ENCODE results near the gene FAM228B.

The FAM228B gene

GRCh38 chr2:24203029-24203786, 79.9 kb downstream of the FAM228B start:
- DNase-seq (ENCODE audit: low read depth, low spot score), result no peak

GRCh38 chr2:24203787-24204150, 80.5 kb downstream of the FAM228B start:
- no peaks in the 10 kb centered on the region for H3K9me3 ChIP-seq (ENCODE audit: control insufficient read depth, insufficient read depth, low read length)
- no peaks in the 10 kb centered on the region for H3K36me3 ChIP-seq (ENCODE audit: control insufficient read depth, insufficient read depth, low read length)
- no CpG with 5 or more reads among the region's 5 CpGs for WGBS (ENCODE audit: insufficient coverage, insufficient read length)
- no peaks in the 10 kb centered on the region; the same call in 1 of the 2 replicates for H3K4me1 ChIP-seq (ENCODE audit: control insufficient read depth, insufficient read depth, low read length)
- no peaks in the 10 kb centered on the region for H3K27me3 ChIP-seq (ENCODE audit: control insufficient read depth, insufficient read depth, low read length)
- H3K27ac ChIP-seq (ENCODE audit: low read length), result no peak overlapping the region
- no peak for DNase-seq (ENCODE audit: low read depth, low spot score)
- no peak overlapping the region for H3K4me3 ChIP-seq (ENCODE audit: low read length)

More at GRCh38 chr2:24203029-24203786, 79.9 kb downstream of the FAM228B start:
- H3K36me3 ChIP-seq (ENCODE audit: control insufficient read depth, insufficient read depth, low read length), result no peaks in the 10 kb centered on the region
- H3K4me1 ChIP-seq (ENCODE audit: control insufficient read depth, insufficient read depth, low read length), result no peaks in the 10 kb centered on the region; the same call in 1 of the 2 replicates
- no peaks in the 10 kb centered on the region for H3K9me3 ChIP-seq (ENCODE audit: control insufficient read depth, insufficient read depth, low read length)
- no peak overlapping the region for H3K4me3 ChIP-seq (ENCODE audit: low read length)
- H3K27me3 ChIP-seq (ENCODE audit: control insufficient read depth, insufficient read depth, low read length), result no peaks in the 10 kb centered on the region
- whole genome bisulfite sequencing (ENCODE audit: insufficient coverage, insufficient read length), result no CpG with 5 or more reads among the region's 19 CpGs
- no peak overlapping the region for H3K27ac ChIP-seq (ENCODE audit: low read length)

- no CpG with 5 or more reads among the region's 12 CpGs for WGBS (ENCODE audit: insufficient coverage, insufficient read length)
- no peak overlapping the region for H3K27ac ChIP-seq (ENCODE audit: low read length)
- no peaks in the 10 kb centered on the region for H3K9me3 ChIP-seq (ENCODE audit: control insufficient read depth, insufficient read depth, low read length)
- H3K27me3 ChIP-seq (ENCODE audit: control insufficient read depth, insufficient read depth, low read length), result no peaks in the 10 kb centered on the region
- no peak overlapping the region for H3K4me3 ChIP-seq (ENCODE audit: low read length)
- no peaks in the 10 kb centered on the region for H3K36me3 ChIP-seq (ENCODE audit: control insufficient read depth, insufficient read depth, low read length)
- DNase-seq (ENCODE audit: low read depth, low spot score), result no peak
- H3K4me1 ChIP-seq (ENCODE audit: control insufficient read depth, insufficient read depth, low read length), result no peaks in the 10 kb centered on the region; the same call in 1 of the 2 replicates
These were observed 81.2 kb downstream of the FAM228B start for GRCh38 chr2:24204505-24204904.

- Histone ChIP-seq H3K36me3 (ENCODE audit: control insufficient read depth, insufficient read depth, low read length) (no peaks in the 10 kb centered on the region), H3K4me1 (ENCODE audit: control insufficient read depth, insufficient read depth, low read length) (no peaks in the 10 kb centered on the region; the same call in 1 of the 2 replicates), H3K27ac (ENCODE audit: low read length) (no peak overlapping the region), H3K4me3 (ENCODE audit: low read length) (no peak overlapping the region), H3K27me3 (ENCODE audit: control insufficient read depth, insufficient read depth, low read length) (no peaks in the 10 kb centered on the region), H3K9me3 (ENCODE audit: control insufficient read depth, insufficient read depth, low read length) (no peaks in the 10 kb centered on the region)
- no CpG with 5 or more reads among the region's 4 CpGs for WGBS (ENCODE audit: insufficient coverage, insufficient read length)
- DNase-seq (ENCODE audit: low read depth, low spot score), result no peak
These were observed 81.9 kb downstream of the FAM228B start for GRCh38 chr2:24205131-24205530.

- DNase-seq (ENCODE audit: low read depth, low spot score), result no peak
- H3K27ac ChIP-seq (ENCODE audit: low read length), result no peak overlapping the region
- no peaks in the 10 kb centered on the region for H3K9me3 ChIP-seq (ENCODE audit: control insufficient read depth, insufficient read depth, low read length)
- H3K4me3 ChIP-seq (ENCODE audit: low read length), result no peak overlapping the region
- H3K36me3 ChIP-seq (ENCODE audit: control insufficient read depth, insufficient read depth, low read length), result no peaks in the 10 kb centered on the region
- WGBS (ENCODE audit: insufficient coverage, insufficient read length), result no CpG with 5 or more reads among the region's 6 CpGs
- H3K27me3 ChIP-seq (ENCODE audit: control insufficient read depth, insufficient read depth, low read length), result no peaks in the 10 kb centered on the region
- H3K4me1 ChIP-seq (ENCODE audit: control insufficient read depth, insufficient read depth, low read length), result no peaks in the 10 kb centered on the region; the same call in 1 of the 2 replicates
These were observed 83.0 kb downstream of the FAM228B start for GRCh38 chr2:24206242-24206641.

GRCh38 chr2:24206714-24207113, 83.4 kb downstream of the FAM228B start:
- H3K27ac ChIP-seq (ENCODE audit: low read length), result no peak overlapping the region
- no peak overlapping the region for H3K4me3 ChIP-seq (ENCODE audit: low read length)
- no peaks in the 10 kb centered on the region for H3K27me3 ChIP-seq (ENCODE audit: control insufficient read depth, insufficient read depth, low read length)
- no peaks in the 10 kb centered on the region; the same call in 1 of the 2 replicates for H3K4me1 ChIP-seq (ENCODE audit: control insufficient read depth, insufficient read depth, low read length)
- no CpG with 5 or more reads among the region's 8 CpGs for WGBS (ENCODE audit: insufficient coverage, insufficient read length)
- H3K36me3 ChIP-seq (ENCODE audit: control insufficient read depth, insufficient read depth, low read length), result no peaks in the 10 kb centered on the region
- DNase-seq (ENCODE audit: low read depth, low spot score), result no peak
- H3K9me3 ChIP-seq (ENCODE audit: control insufficient read depth, insufficient read depth, low read length), result no peaks in the 10 kb centered on the region

- no CpG with 5 or more reads among the region's 11 CpGs for WGBS (ENCODE audit: insufficient coverage, insufficient read length)
- H3K27ac ChIP-seq (ENCODE audit: low read length), result no peak overlapping the region
- no peaks in the 10 kb centered on the region; the same call in 1 of the 2 replicates for H3K4me1 ChIP-seq (ENCODE audit: control insufficient read depth, insufficient read depth, low read length)
- H3K4me3 ChIP-seq (ENCODE audit: low read length), result no peak overlapping the region
- H3K9me3 ChIP-seq (ENCODE audit: control insufficient read depth, insufficient read depth, low read length), result no peaks in the 10 kb centered on the region
- no peaks in the 10 kb centered on the region for H3K27me3 ChIP-seq (ENCODE audit: control insufficient read depth, insufficient read depth, low read length)
- no peaks in the 10 kb centered on the region for H3K36me3 ChIP-seq (ENCODE audit: control insufficient read depth, insufficient read depth, low read length)
- no peak for DNase-seq (ENCODE audit: low read depth, low spot score)
These were observed 84.1 kb downstream of the FAM228B start for GRCh38 chr2:24207359-24207758.

- no peaks in the 10 kb centered on the region for H3K9me3 ChIP-seq (ENCODE audit: control insufficient read depth, insufficient read depth, low read length)
- no peaks in the 10 kb centered on the region; the same call in 1 of the 2 replicates for H3K4me1 ChIP-seq (ENCODE audit: control insufficient read depth, insufficient read depth, low read length)
- no peak for DNase-seq (ENCODE audit: low read depth, low spot score)
- WGBS (ENCODE audit: insufficient coverage, insufficient read length), result no CpG with 5 or more reads among the region's 16 CpGs
- H3K36me3 ChIP-seq (ENCODE audit: control insufficient read depth, insufficient read depth, low read length), result no peaks in the 10 kb centered on the region
- no peaks in the 10 kb centered on the region for H3K27me3 ChIP-seq (ENCODE audit: control insufficient read depth, insufficient read depth, low read length)
- H3K27ac ChIP-seq (ENCODE audit: low read length), result no peak overlapping the region
- H3K4me3 ChIP-seq (ENCODE audit: low read length), result no peak overlapping the region
These were observed 85.2 kb downstream of the FAM228B start for GRCh38 chr2:24208490-24208889.

- no peaks in the 10 kb centered on the region for H3K36me3 ChIP-seq (ENCODE audit: control insufficient read depth, insufficient read depth, low read length)
- no peak for DNase-seq (ENCODE audit: low read depth, low spot score)
- no peaks in the 10 kb centered on the region for H3K27me3 ChIP-seq (ENCODE audit: control insufficient read depth, insufficient read depth, low read length)
- no peak overlapping the region for H3K27ac ChIP-seq (ENCODE audit: low read length)
- no peaks in the 10 kb centered on the region; the same call in 1 of the 2 replicates for H3K4me1 ChIP-seq (ENCODE audit: control insufficient read depth, insufficient read depth, low read length)
- H3K9me3 ChIP-seq (ENCODE audit: control insufficient read depth, insufficient read depth, low read length), result no peaks in the 10 kb centered on the region
- WGBS (ENCODE audit: insufficient coverage, insufficient read length), result no CpG with 5 or more reads among the region's 17 CpGs
- H3K4me3 ChIP-seq (ENCODE audit: low read length), result no peak overlapping the region
These were observed 86.3 kb downstream of the FAM228B start for GRCh38 chr2:24209389-24210105.

- no peaks in the 10 kb centered on the region; the same call in 1 of the 2 replicates for H3K4me1 ChIP-seq (ENCODE audit: control insufficient read depth, insufficient read depth, low read length)
- H3K36me3 ChIP-seq (ENCODE audit: control insufficient read depth, insufficient read depth, low read length), result no peaks in the 10 kb centered on the region
- WGBS (ENCODE audit: insufficient coverage, insufficient read length), result no CpG with 5 or more reads among the region's 2 CpGs
- H3K27ac ChIP-seq (ENCODE audit: low read length), result no peak overlapping the region
- no peak overlapping the region for H3K4me3 ChIP-seq (ENCODE audit: low read length)
- no peaks in the 10 kb centered on the region for H3K9me3 ChIP-seq (ENCODE audit: control insufficient read depth, insufficient read depth, low read length)
- DNase-seq (ENCODE audit: low read depth, low spot score), result no peak
- H3K27me3 ChIP-seq (ENCODE audit: control insufficient read depth, insufficient read depth, low read length), result no peaks in the 10 kb centered on the region
These were observed 86.8 kb downstream of the FAM228B start for GRCh38 chr2:24210106-24210455.

Measured in iPS DF 6.9 (cell line).